K562 (cell line): ENCODE data around the gene VASH2. TPM values are rescaled to one million over a fixed set of nuclear protein-coding genes. Genes with fewer than 3 reads are reported as not detected.

Source experiments
- ATAC-seq: fragments of 200-7000 bp; cut with Tn5 transposase; 3 replicates; pipeline ENCODE4 v1.9.1; 2020; ENCODE audit warnings: moderate library complexity
- BruUV-seq: library from RNA; stranded (reverse); fragments of 400-500 nt; replicated peaks from 2 replicates; lab custom pipeline; 2021; lab: Mats Ljungman, UMichigan
- CTCF ChIA-PET: fragments of 300-600 bp; formaldehyde crosslinking; extraction: SDS; loops from one replicate; lab custom pipeline; 2021; ENCODE audit warnings: low intra/inter-chr PET ratio; lab: Yijun Ruan, JAX
- POLR2A ChIA-PET: fragments of 300-600, 350-650 bp; sonication (Branson Sonifier 250); formaldehyde crosslinking; extraction: SDS; loops from one replicate; lab custom pipeline; 2021; ENCODE audit warnings: antibody characterized with exemption, inconsistent platforms; lab: Yijun Ruan, JAX
- DNase-seq, 4 experiments: peaks; one replicate each; pipeline versions ENCODE4 v3.0.0 to v3.0.0-alpha.2; 2011 to 2018; ENCODE audit warnings: low spot score in 3 of 4, mixed read lengths in 3 of 4; ENCODE audit errors: extremely low read depth in 1 of 4
- FAIRE-seq: peaks from 2 replicates; lab custom pipeline; 2011; peaks lifted over from hg19 to GRCh38; lab: Jason Lieb, UNC
- H2AFZ ChIP-seq: 2 replicates; pipeline ENCODE4 v1.6.0; 2011; ENCODE audit warnings: low read depth, low read length, control low read depth, inconsistent platforms
- H3K27ac ChIP-seq: fragments of 200-600 bp; 3 replicates; pipeline ENCODE4 v1.8.0; 2011; ENCODE audit warnings: low read depth, mild to moderate bottlenecking, control low read depth, inconsistent platforms, low read length, moderate library complexity, mixed read lengths; ENCODE audit errors: extremely low read depth
- H3K27me3 ChIP-seq, 2 experiments: fragments of 300-600 bp in 1 of 2; 2 replicates in 1 of 2; 3 replicates in 1 of 2; pipeline versions ENCODE4 v1.6.0 to v1.8.0; 2011; ENCODE audit warnings: inconsistent platforms in 2 of 2, low read length in 2 of 2, mild to moderate bottlenecking in 1 of 2, mixed read lengths in 1 of 2, moderate library complexity in 1 of 2; ENCODE audit not compliant: control insufficient read depth in 2 of 2, insufficient read depth in 2 of 2
- H3K36me3 ChIP-seq: fragments of 300-600 bp; 3 replicates; pipeline ENCODE4 v1.8.0; 2011; ENCODE audit warnings: mild to moderate bottlenecking, low read length, inconsistent platforms; ENCODE audit not compliant: control insufficient read depth, insufficient read depth
- H3K4me1 ChIP-seq, 2 experiments: fragments of 200-600 bp in 1 of 2; replicated peaks in 1 of 2; 2 replicates in 1 of 2; 3 replicates in 1 of 2; pipeline versions ENCODE4 v1.5.1 to v1.8.0; 2011; ENCODE audit warnings: inconsistent platforms in 2 of 2, low read length in 2 of 2, mild to moderate bottlenecking in 1 of 2, mixed read lengths in 1 of 2, moderate library complexity in 1 of 2; ENCODE audit not compliant: control insufficient read depth in 2 of 2, insufficient read depth in 2 of 2
- H3K4me2 ChIP-seq: 2 replicates; pipeline ENCODE4 v1.6.1; 2011; ENCODE audit warnings: low read length, control low read depth, inconsistent platforms, mixed read lengths; ENCODE audit not compliant: insufficient read depth
- H3K4me3 ChIP-seq: fragments of 200-600 bp; sonication (generic), shearing (Covaris generic); 2 replicates; pipeline ENCODE4 v1.5.1; 2016; ENCODE audit warnings: control low read depth, inconsistent platforms
- H3K79me2 ChIP-seq: fragments of 200-600 bp; 3 replicates; pipeline ENCODE4 v1.8.0; 2011; ENCODE audit warnings: low read length, inconsistent platforms; ENCODE audit not compliant: control insufficient read depth, insufficient read depth
- H3K9ac ChIP-seq, 2 experiments: 2 replicates each; pipeline versions ENCODE4 v1.6.0 to v1.6.1; 2011; ENCODE audit warnings: low read depth in 2 of 2, low read length in 2 of 2, control low read depth in 1 of 2, inconsistent platforms in 1 of 2, mild to moderate bottlenecking in 1 of 2, mixed read lengths in 1 of 2; ENCODE audit not compliant: insufficient read depth in 1 of 2
- H3K9me1 ChIP-seq: one replicate; pipeline ENCODE4 v1.6.0; 2011; ENCODE audit warnings: inconsistent platforms, mild to moderate bottlenecking, low read length, moderate library complexity; ENCODE audit not compliant: control insufficient read depth, insufficient read depth
- H3K9me3 ChIP-seq: replicated peaks from 2 replicates; pipeline ENCODE4 v1.5.1; 2011; ENCODE audit warnings: low read depth, low read length, inconsistent platforms; ENCODE audit not compliant: control insufficient read depth, insufficient read depth
- H4K20me1 ChIP-seq: replicated peaks from 2 replicates; pipeline ENCODE4 v1.6.1; 2011; ENCODE audit warnings: low read length, inconsistent platforms, mixed read lengths; ENCODE audit not compliant: control insufficient read depth, insufficient read depth
- ETV5 ChIP-seq: sonication (generic); formaldehyde crosslinking; IDR thresholded peaks from 2 replicates; pipeline ENCODE4 v1.4.0; 2020; ENCODE audit warnings: low read depth, mild to moderate bottlenecking, missing genetic modification reagents
- FOXA3 ChIP-seq, 2 experiments: fragments of 450-650 bp in 1 of 2; sonication (generic) in 1 of 2; formaldehyde crosslinking; IDR thresholded peaks in 1 of 2; conservative IDR thresholded peaks in 1 of 2; 2 replicates each; pipeline versions ENCODE4 v1.4.0 to v1.8.0; 2020 to 2022; ENCODE audit warnings: mild to moderate bottlenecking in 2 of 2, missing genetic modification reagents in 1 of 2
- HMG20A ChIP-seq: fragments of 450-650 bp; formaldehyde crosslinking; conservative IDR thresholded peaks from 2 replicates; pipeline ENCODE4 v1.4.0; 2020; ENCODE audit warnings: mild to moderate bottlenecking, mixed read lengths
- HMG20B ChIP-seq: fragments of 250-450 bp; sonication (Bioruptor Pico); IDR thresholded peaks from 2 replicates; pipeline ENCODE4 v1.5.0; 2021; ENCODE audit warnings: mild to moderate bottlenecking
- KLF16 ChIP-seq: IDR thresholded peaks from 2 replicates; pipeline ENCODE4 v1.6.1; 2016; ENCODE audit warnings: antibody characterized with exemption
- RUNX1 ChIP-seq: sonication (generic); IDR thresholded peaks from 2 replicates; pipeline ENCODE4 v1.6.1; 2016; ENCODE audit warnings: antibody characterized with exemption, low read depth
- ZNF165 ChIP-seq: fragments of 250-450 bp; sonication (Bioruptor Pico); IDR thresholded peaks from 2 replicates; pipeline ENCODE4 v1.4.0; 2020; ENCODE audit warnings: borderline replicate concordance
- ZNF316 ChIP-seq: fragments of 450-650 bp; IDR thresholded peaks from 2 replicates; pipeline ENCODE4 v1.6.1; 2016
- ZNF41 ChIP-seq: fragments of 250-450 bp; sonication (Bioruptor Pico); conservative IDR thresholded peaks from 2 replicates; pipeline ENCODE4 v1.4.0; 2020; ENCODE audit warnings: mild to moderate bottlenecking
- WGBS: fragments of 100-300 bp; shearing (Covaris generic); methylation state at CpG from one replicate; pipeline ENCODE4 v1.1.6; 2016; ENCODE audit warnings: low coverage, mixed read lengths; ENCODE audit not compliant: insufficient coverage; ENCODE audit errors: missing lambda C conversion rate; 5-methylcytosine and 5-hydroxymethylcytosine counted together
- in situ Hi-C: fragments of 300-500 bp; cut with MboI; formaldehyde crosslinking; loops from 4 replicates; pipeline ENCODE4 v1.15.0; 2018; ENCODE audit warnings: inconsistent platforms, mixed read lengths
- intact Hi-C: fragments of 100-400 bp; cut with micrococcal nuclease; formaldehyde crosslinking; loops from 2 replicates; pipeline ENCODE4 v1.14.2; 2022
- polyA plus RNA-seq, 8 experiments: library from polyadenylated mRNA; depleted of rRNA in 4 of 8; stranded (reverse) in 5 of 8; unstranded in 3 of 8; fragments of >200 nt; fragmentation: Nextera tagmentation in 2 of 8; fragmentation: Illumina TruSeq in 1 of 8; extraction: Ambion mirVana in 2 of 8; extraction: Trizol in 1 of 8; gene quantifications; 2 replicates each; pipeline versions ENCODE4 v1.2.1 to v1.2.3, GENCODE V29; 2011 to 2014; ENCODE audit warnings: inconsistent platforms in 1 of 8, missing spikeins in 1 of 8
- total RNA-seq, 7 experiments: library from RNA; depleted of rRNA in 6 of 7; stranded (reverse); fragments of >200 nt in 6 of 7; fragmentation: Illumina TruSeq in 2 of 7; extraction: Trizol in 2 of 7; gene quantifications; 2 replicates each; pipeline versions ENCODE4 v1.2.1 to v1.2.3, GENCODE V29; 2011 to 2021; ENCODE audit warnings: low replicate concordance in 1 of 7

VASH2 gene
- total and polyA plus RNA-seq, 9 of the 15 experiments (the other 6 are each of a cell fraction or from before 2014, with no cell fraction given), result 0.04 to 0.40 (median 0.10) TPM; not detected in 1

DNA sequence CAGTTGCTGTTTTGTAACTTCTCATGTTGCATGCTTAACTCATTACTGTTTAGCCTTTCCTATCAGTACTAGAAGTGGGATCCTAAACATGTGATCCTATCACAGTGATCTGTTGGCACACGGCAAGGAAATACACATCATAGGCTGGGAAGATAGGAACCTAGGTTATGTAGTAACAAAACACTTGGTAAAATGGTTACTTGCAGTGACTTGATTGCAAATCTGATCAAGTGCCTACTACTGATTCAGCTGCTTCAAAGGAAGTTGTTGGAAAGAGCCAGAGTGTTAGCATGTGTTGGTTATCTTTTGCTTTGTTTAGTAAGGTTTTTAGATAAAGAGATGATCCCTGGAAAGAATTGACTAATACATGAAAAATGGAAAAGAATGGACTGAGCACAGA lies 8.9 kb upstream of the VASH2 start (continued):
- no peak for TF ChIP-seq KLF16
- TF ChIP-seq HMG20A (CRISPR knock-in tag), result no peak
- no peak for TF ChIP-seq HMG20B (CRISPR knock-in tag)
- TF ChIP-seq ETV5 (CRISPR knock-in tag), result no peak

DNA sequence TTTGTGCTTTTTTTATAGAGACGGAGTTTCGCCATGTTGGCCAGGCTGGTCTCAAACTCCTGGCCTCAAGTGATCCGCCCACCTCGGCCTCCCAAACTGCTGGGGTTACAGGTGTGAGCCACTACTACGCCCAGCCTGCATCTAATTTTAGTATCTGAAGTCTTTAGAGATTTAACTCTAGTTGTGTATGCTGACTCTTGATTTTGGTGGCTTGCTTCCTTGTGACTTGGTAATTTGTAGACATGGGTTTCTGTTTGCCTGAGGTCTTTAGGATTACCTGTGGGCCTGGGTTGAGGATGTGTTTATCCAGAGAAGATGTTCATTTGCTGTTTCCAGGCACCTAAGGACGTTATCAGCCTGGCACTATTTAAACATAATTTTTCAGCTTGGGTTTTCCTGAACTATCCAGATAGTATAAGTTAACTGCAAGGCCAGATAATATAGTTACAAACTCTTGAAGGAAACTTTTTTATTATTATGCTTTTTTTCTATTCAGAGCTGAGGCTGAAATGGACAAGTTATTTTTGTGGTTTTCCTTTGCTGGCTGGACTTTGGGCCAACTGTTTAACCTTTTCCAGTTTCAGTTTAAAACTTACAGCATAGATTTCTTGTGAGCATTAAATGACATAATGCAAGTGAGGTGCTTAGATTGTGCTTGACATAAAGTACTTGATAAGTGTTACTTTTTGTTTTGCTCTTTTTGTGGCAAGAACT lies 7.5 kb upstream of the VASH2 start:
- Histone ChIP-seq H3K27ac (no peak overlapping the region), H3K4me3 (no peak overlapping the region)
- 23% methylated on average over 6 of the region's 6 CpGs for WGBS
- FAIRE-seq, result no peak
- TF ChIP-seq ZNF165 (CRISPR knock-in tag), result no peak
- TF ChIP-seq ZNF41 (CRISPR knock-in tag), result peak; percentile 93
- no peak for TF ChIP-seq RUNX1
- 0 out of 2 replicates have a peak, but pooled peaks have one; percentile 26 for TF ChIP-seq ZNF316
- no peak for TF ChIP-seq FOXA3 (CRISPR knock-in tag; conservative IDR thresholded peaks at IDR 0.05 in 1 of 2, IDR thresholded peaks at IDR 0.05 in 1 of 2)
- TF ChIP-seq, all 486 proteins: peak for 2
- Histone ChIP-seq H3K27me3 (peaks cover 15% of the 10 kb centered on the region in 2 experiments; a peak in 4 of 5 replicates), H2AFZ (no peak overlapping the region), H3K9me3 (no peaks in the 10 kb centered on the region), H3K79me2 (no peaks in the 10 kb centered on the region), H3K4me1 (peaks cover 0 to 3% of the 10 kb centered on the region in 2 experiments; a peak in 1 of 5 replicates), H3K9ac (no peak overlapping the region), H4K20me1 (no peaks in the 10 kb centered on the region), H3K9me1 (no peaks in the 10 kb centered on the region), H3K36me3 (no peaks in the 10 kb centered on the region), H3K4me2 (no peak overlapping the region)
- ChIA-PET CTCF (interaction anchor here (0.6 kb wide), 1 partner anchor 194 kb away, joined by 5 read pairs; no protein-coding TSS in a partner anchor), POLR2A (interaction anchor here (0.6 kb wide), 1 partner anchor 17 kb away, joined by 3 read pairs; no protein-coding TSS in a partner anchor)
- BruUV-seq, result no TSS peak
- ATAC-seq, result no peak
- DNase-seq, result no peak
- in situ Hi-C loops (no loop called here), intact Hi-C loops (no loop called here)
